Measurements from ENCODE around the gene ADAMTSL1. TPM values are rescaled to one million over a fixed set of nuclear protein-coding genes. Genes with fewer than 3 reads are reported as not detected.

The ADAMTSL1 gene
- total RNA-seq, 2 donors from 2014 or later: 3.4 to 3.8 TPM

DNA sequence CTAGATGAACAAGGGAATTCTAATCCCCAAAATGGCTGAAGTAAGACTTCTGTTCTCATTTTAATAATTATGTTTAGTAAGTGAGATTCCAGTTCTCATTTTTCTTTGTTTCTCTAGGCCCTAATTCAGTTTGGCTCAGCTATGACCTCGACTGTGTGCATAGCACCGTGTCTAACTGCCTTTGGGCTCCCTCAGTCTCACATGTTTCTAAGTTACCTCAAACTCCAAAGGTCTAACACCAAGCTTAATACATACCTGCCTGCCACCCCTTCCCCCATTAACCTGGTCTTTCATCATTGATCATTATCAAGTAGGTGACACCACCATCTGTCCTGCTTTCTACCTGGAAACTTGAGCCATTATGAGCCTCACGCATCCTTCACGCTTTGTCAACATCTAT lies 285.9 kb downstream of the ADAMTSL1 start:
- Histone ChIP-seq H3K27ac (no peak overlapping the region), H3K36me3 (no peaks in the 10 kb centered on the region), H3K4me3 (no peak overlapping the region), H3K27me3 (no peaks in the 10 kb centered on the region), H3K9me3 (no peaks in the 10 kb centered on the region), H3K4me1 (no peaks in the 10 kb centered on the region)
- TF ChIP-seq CTCF (IDR thresholded peaks at IDR 0.05): no peak
- no peak for DNase-seq (ENCODE audit: low spot score)

DNA sequence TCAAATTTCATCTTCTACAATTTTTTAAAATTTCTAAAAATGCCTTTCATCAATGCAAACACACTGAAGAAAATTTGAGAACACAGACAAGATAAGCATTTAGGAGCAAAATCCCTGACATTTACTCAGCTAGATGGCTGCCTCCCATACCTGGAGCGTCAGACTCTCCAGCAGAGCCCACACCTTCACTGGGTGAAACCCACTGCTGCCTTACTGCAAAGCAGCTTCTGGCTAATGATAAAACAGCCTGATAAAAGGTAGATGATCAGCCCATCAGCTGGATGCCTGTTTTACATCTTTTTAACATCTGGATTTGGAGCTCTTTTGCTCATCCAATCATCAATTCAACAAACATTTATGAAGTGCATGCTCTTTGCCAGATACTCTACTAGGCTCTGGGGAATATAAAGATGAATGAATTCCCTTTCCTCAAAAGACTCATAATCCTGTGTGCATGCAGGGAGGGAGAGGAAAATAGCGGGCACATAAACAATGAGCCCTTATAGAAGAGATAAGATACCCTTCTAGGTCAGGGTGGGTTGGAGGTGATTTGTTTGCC lies 287.9 kb downstream of the ADAMTSL1 start:
- DNase-seq (ENCODE audit: low spot score): no peak
- no peaks in the 10 kb centered on the region for H3K36me3 ChIP-seq
- H3K4me3 ChIP-seq: no peak overlapping the region
- H3K27ac ChIP-seq: no peak overlapping the region
- no peaks in the 10 kb centered on the region for H3K4me1 ChIP-seq
- TF ChIP-seq CTCF (IDR thresholded peaks at IDR 0.05): no peak
- no peaks in the 10 kb centered on the region for H3K9me3 ChIP-seq
- no peaks in the 10 kb centered on the region for H3K27me3 ChIP-seq

- Histone ChIP-seq H3K9me3 (no peaks in the 10 kb centered on the region), H3K27ac (no peak overlapping the region), H3K4me1 (no peaks in the 10 kb centered on the region), H3K36me3 (no peaks in the 10 kb centered on the region), H3K27me3 (no peaks in the 10 kb centered on the region), H3K4me3 (no peak overlapping the region)
- no peak for TF ChIP-seq CTCF (IDR thresholded peaks at IDR 0.05)
- DNase-seq (ENCODE audit: low spot score): no peak
Observed at GRCh38 chr9:18766989-18767550, 293.1 kb downstream of the ADAMTSL1 start.

- H3K4me1 ChIP-seq: no peaks in the 10 kb centered on the region
- no peaks in the 10 kb centered on the region for H3K36me3 ChIP-seq
- H3K4me3 ChIP-seq: no peak overlapping the region
- TF ChIP-seq CTCF (IDR thresholded peaks at IDR 0.05): no peak
- H3K9me3 ChIP-seq: no peaks in the 10 kb centered on the region
- no peaks in the 10 kb centered on the region for H3K27me3 ChIP-seq
- H3K27ac ChIP-seq: no peak overlapping the region
- no peak for DNase-seq (ENCODE audit: low spot score)
Observed at GRCh38 chr9:18768951-18769622, 295.1 kb downstream of the ADAMTSL1 start.

DNA sequence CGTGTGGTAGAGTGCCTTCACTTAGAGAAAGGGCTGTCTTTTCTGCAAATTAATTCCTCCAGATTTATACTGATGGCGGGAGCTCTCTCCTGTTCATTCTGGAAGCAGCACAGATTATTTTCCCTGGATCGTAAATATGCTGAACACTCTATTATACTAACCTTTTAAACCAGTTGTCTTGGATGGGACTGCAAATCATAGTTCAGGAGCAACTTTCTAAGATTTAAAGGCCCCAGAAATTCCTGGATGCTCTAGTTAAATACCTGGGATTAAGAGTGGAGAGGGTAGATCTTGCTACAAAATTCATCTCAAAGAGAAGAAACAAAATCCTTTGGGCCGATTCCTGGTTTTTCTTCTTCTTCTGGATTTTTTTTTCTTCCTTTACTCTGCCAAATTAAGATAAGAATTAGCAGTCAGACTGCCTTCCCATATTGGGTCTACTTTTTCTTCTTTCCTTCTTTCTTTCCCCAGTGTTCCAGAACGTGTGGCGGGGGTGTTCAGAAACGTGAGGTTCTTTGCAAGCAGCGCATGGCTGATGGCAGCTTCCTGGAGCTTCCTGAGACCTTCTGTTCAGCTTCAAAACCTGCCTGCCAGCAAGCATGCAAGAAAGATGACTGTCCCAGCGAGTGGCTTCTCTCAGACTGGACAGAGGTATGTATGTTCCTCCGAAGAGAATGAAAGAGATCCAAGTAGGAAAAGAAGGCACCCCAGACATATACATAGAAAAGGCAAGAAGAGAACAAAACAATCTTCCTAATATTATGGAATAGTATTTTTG lies 296.4 kb downstream of the ADAMTSL1 start:
- no peaks in the 10 kb centered on the region for H3K4me1 ChIP-seq
- H3K4me3 ChIP-seq: no peak overlapping the region
- H3K9me3 ChIP-seq: no peaks in the 10 kb centered on the region
- no peak for DNase-seq (ENCODE audit: low spot score)
- H3K27me3 ChIP-seq: no peaks in the 10 kb centered on the region
- no peaks in the 10 kb centered on the region for H3K36me3 ChIP-seq
- TF ChIP-seq CTCF (IDR thresholded peaks at IDR 0.05): no peak
- H3K27ac ChIP-seq: no peak overlapping the region

Data from right atrium auricular region (tissue), 2 donors.